ENCODE data around the gene BCKDK. TPM values are rescaled to one million over a fixed set of nuclear protein-coding genes. Genes with fewer than 3 reads are reported as not detected.
A peak's percentile ranks its signal among the peaks of the same experiment; 100 is the strongest.

Gene BCKDK
- total and polyA plus RNA-seq, 2 of the 13 experiments (the other 11 are each of a cell fraction or from before 2014, with no cell fraction given), result 24.9 to 42.6 TPM

DNA sequence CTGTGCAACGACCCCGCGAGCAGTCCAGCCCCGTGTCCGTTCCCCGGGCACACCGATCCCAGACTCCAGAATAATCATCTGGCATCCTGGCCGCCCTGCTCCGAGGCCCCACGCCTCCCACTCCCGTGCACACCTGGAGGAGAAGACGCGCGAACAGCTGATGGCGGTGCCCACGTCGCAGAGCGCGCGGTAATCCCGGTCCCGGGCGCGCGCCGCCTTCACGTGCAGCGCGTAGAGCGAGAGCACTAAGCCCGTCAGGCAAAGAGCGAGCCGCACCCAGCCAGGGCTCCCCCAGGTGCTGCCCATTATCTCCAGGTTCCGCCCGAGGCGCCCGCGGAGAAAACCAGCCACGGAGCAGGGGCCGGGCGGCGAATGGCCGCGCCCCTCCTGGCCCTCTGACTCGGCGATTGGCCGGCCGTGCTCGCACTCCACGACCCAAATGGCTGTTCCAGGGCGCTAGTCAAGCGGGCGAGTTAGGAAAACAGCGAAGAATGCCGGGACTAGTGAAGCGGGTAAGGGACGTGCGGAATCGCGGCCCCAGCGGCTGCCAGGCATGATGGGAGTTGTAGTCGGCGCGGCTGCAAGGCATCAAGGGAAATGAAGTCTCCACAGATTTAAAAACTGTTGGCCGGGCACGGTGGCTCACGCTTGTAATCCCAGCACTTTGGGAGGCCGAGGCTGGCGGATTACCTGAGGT lies 13.6 kb upstream of the BCKDK start, which contains the start of gene VKORC1 (continued):
- TF ChIP-seq, protein P1, sequence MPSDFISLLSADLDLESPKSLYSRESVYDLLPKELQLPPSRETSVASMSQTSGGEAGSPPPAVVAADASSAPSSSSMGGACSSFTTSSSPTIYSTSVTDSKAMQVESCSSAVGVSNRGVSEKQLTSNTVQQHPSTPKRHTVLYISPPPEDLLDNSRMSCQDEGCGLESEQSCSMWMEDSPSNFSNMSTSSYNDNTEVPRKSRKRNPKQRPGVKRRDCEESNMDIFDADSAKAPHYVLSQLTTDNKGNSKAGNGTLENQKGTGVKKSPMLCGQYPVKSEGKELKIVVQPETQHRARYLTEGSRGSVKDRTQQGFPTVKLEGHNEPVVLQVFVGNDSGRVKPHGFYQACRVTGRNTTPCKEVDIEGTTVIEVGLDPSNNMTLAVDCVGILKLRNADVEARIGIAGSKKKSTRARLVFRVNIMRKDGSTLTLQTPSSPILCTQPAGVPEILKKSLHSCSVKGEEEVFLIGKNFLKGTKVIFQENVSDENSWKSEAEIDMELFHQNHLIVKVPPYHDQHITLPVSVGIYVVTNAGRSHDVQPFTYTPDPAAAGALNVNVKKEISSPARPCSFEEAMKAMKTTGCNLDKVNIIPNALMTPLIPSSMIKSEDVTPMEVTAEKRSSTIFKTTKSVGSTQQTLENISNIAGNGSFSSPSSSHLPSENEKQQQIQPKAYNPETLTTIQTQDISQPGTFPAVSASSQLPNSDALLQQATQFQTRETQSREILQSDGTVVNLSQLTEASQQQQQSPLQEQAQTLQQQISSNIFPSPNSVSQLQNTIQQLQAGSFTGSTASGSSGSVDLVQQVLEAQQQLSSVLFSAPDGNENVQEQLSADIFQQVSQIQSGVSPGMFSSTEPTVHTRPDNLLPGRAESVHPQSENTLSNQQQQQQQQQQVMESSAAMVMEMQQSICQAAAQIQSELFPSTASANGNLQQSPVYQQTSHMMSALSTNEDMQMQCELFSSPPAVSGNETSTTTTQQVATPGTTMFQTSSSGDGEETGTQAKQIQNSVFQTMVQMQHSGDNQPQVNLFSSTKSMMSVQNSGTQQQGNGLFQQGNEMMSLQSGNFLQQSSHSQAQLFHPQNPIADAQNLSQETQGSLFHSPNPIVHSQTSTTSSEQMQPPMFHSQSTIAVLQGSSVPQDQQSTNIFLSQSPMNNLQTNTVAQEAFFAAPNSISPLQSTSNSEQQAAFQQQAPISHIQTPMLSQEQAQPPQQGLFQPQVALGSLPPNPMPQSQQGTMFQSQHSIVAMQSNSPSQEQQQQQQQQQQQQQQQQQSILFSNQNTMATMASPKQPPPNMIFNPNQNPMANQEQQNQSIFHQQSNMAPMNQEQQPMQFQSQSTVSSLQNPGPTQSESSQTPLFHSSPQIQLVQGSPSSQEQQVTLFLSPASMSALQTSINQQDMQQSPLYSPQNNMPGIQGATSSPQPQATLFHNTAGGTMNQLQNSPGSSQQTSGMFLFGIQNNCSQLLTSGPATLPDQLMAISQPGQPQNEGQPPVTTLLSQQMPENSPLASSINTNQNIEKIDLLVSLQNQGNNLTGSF (CRISPR knock-in tag; IDR thresholded peaks at IDR 0.05), result no peak; the same call in 1 of the 2 replicates
- no peak for TF ChIP-seq U2AF1 (optimal IDR thresholded peaks at IDR 0.05; ENCODE audit: low read depth, low read length)
- peak; percentile 6; the same call in 1 of the 2 replicates for TF ChIP-seq ZNF343 (CRISPR knock-in tag; IDR thresholded peaks at IDR 0.05)
- TF ChIP-seq ZNF792 (CRISPR knock-in tag; IDR thresholded peaks at IDR 0.05), result peak; percentile 82
- peak; percentile 80 for TF ChIP-seq ZNF503 (CRISPR knock-in tag; IDR thresholded peaks at IDR 0.05)
- no peak for TF ChIP-seq ZBTB40 (IDR thresholded peaks at IDR 0.05)
- 0 out of 2 replicates have a peak, but pooled peaks have one; percentile 76 for TF ChIP-seq ZBTB40 (CRISPR knock-in tag; IDR thresholded peaks at IDR 0.05)
- no peak for TF ChIP-seq ZNF749 (CRISPR knock-in tag; IDR thresholded peaks at IDR 0.05; ENCODE audit: borderline replicate concordance)
- TF ChIP-seq KLF9 (CRISPR knock-in tag; IDR thresholded peaks at IDR 0.05; ENCODE audit: low read depth), result peak; percentile 89
- no peak for TF ChIP-seq NR3C1 (CRISPR knock-in tag; IDR thresholded peaks at IDR 0.05)
- TF ChIP-seq ZBTB20 (CRISPR knock-in tag; IDR thresholded peaks at IDR 0.05; ENCODE audit: borderline replicate concordance, low read depth), result 0 out of 2 replicates have a peak, but pooled peaks have one; percentile 76
- 0 out of 2 replicates have a peak, but pooled peaks have one; percentile 31 for TF ChIP-seq ZBTB1 (CRISPR knock-in tag; IDR thresholded peaks at IDR 0.05; ENCODE audit: borderline replicate concordance)
